Liver (tissue), 9 donors: ENCODE data around the gene PGAM1. TPM values are rescaled to one million over a fixed set of nuclear protein-coding genes. Genes with fewer than 3 reads are reported as not detected.
"Not testable (repeated sequence)": the region's sequence is repeated elsewhere in the genome, so short reads cannot be mapped to it uniquely, and the experiment has no call there.

Experiments used
- DNase-seq: peaks from one replicate; pipeline ENCODE4 v3.0.0-alpha.2; 2017; ENCODE audit warnings: low spot score
- H3K27ac ChIP-seq, 2 donors: one replicate each; pipeline ENCODE4 v1.7.0; 2013; ENCODE audit warnings: inconsistent platforms in 2 of 2, low read length in 2 of 2, control low read depth in 1 of 2, low read depth in 1 of 2, mild to moderate bottlenecking in 1 of 2
- H3K27me3 ChIP-seq, 4 donors: one replicate each; pipeline versions ENCODE4 v1.6.1 to v1.7.0; 2013; ENCODE audit warnings: low read length in 3 of 4, inconsistent platforms in 1 of 4, mild to moderate bottlenecking in 1 of 4, moderate library complexity in 1 of 4; ENCODE audit not compliant: control insufficient read depth in 4 of 4, insufficient read depth in 4 of 4
- H3K36me3 ChIP-seq, 4 donors: one replicate each; pipeline versions ENCODE4 v1.6.1 to v1.7.0; 2013; ENCODE audit warnings: low read length in 3 of 4, mild to moderate bottlenecking in 3 of 4, low read depth in 1 of 4, moderate library complexity in 1 of 4; ENCODE audit not compliant: control insufficient read depth in 4 of 4, insufficient read depth in 3 of 4
- H3K4me1 ChIP-seq, 4 donors: one replicate each; pipeline versions ENCODE4 v1.6.1 to v1.7.0; 2013; ENCODE audit warnings: low read length in 3 of 4, mild to moderate bottlenecking in 3 of 4, moderate library complexity in 1 of 4; ENCODE audit not compliant: control insufficient read depth in 4 of 4, insufficient read depth in 4 of 4
- H3K4me3 ChIP-seq, 3 donors: one replicate each; pipeline versions ENCODE4 v1.6.1 to v1.7.0; 2013; ENCODE audit warnings: low read length in 3 of 3, control low read depth in 1 of 3, low read depth in 1 of 3, mild to moderate bottlenecking in 1 of 3
- H3K9ac ChIP-seq, 2 donors: one replicate each; pipeline ENCODE4 v1.7.0; 2013; ENCODE audit warnings: low read length in 2 of 2, mild to moderate bottlenecking in 2 of 2, moderate library complexity in 2 of 2, control low read depth in 1 of 2, low read depth in 1 of 2
- H3K9me3 ChIP-seq, 4 donors: one replicate each; pipeline versions ENCODE4 v1.6.1 to v1.7.0; 2013; ENCODE audit warnings: low read length in 3 of 4; ENCODE audit not compliant: control insufficient read depth in 4 of 4
- EGR1 ChIP-seq, 2 donors: IDR thresholded peaks; 2 replicates each; pipeline ENCODE4 v1.6.1; 2016 to 2018; ENCODE audit warnings: antibody characterized with exemption in 2 of 2, low read depth in 2 of 2
- FOXA1 ChIP-seq: IDR thresholded peaks from 2 replicates; pipeline ENCODE4 v1.6.1; 2016; ENCODE audit warnings: antibody characterized with exemption
- FOXA2 ChIP-seq: IDR thresholded peaks from 2 replicates; pipeline ENCODE4 v1.6.1; 2016; ENCODE audit warnings: antibody characterized with exemption
- GABPA ChIP-seq, 2 donors: IDR thresholded peaks in 1 of 2; conservative IDR thresholded peaks in 1 of 2; 2 replicates each; pipeline ENCODE4 v1.6.1; 2016; ENCODE audit warnings: antibody characterized with exemption in 2 of 2, mild to moderate bottlenecking in 1 of 2, moderate library complexity in 1 of 2
- HNF4A ChIP-seq, 2 donors: conservative IDR thresholded peaks; 2 replicates each; pipeline ENCODE4 v1.6.1; 2016; ENCODE audit warnings: antibody characterized with exemption in 2 of 2, mild to moderate bottlenecking in 2 of 2
- HNF4G ChIP-seq: IDR thresholded peaks from 2 replicates; pipeline ENCODE4 v1.6.1; 2016; ENCODE audit warnings: antibody characterized with exemption
- JUND ChIP-seq, 2 donors: IDR thresholded peaks; 2 replicates each; pipeline ENCODE4 v1.6.1; 2016; ENCODE audit warnings: antibody characterized with exemption in 2 of 2
- NR2F2 ChIP-seq: IDR thresholded peaks from 2 replicates; pipeline ENCODE4 v1.6.1; 2016; ENCODE audit warnings: antibody characterized with exemption
- RAD21 ChIP-seq, 2 donors: IDR thresholded peaks; 2 replicates each; pipeline ENCODE4 v1.6.1; 2016; ENCODE audit warnings: antibody characterized with exemption in 2 of 2, mild to moderate bottlenecking in 2 of 2
- RXRA ChIP-seq, 2 donors: IDR thresholded peaks; 2 replicates each; pipeline ENCODE4 v1.6.1; 2017 to 2018; ENCODE audit warnings: antibody characterized with exemption in 2 of 2, mild to moderate bottlenecking in 1 of 2
- SP1 ChIP-seq: IDR thresholded peaks from 2 replicates; pipeline ENCODE4 v1.6.1; 2018; ENCODE audit warnings: antibody characterized with exemption, mild to moderate bottlenecking
- YY1 ChIP-seq: IDR thresholded peaks from 2 replicates; pipeline ENCODE4 v1.6.1; 2016; ENCODE audit warnings: antibody characterized with exemption, mild to moderate bottlenecking
- WGBS: extraction: QIAGEN DNeasy Blood & Tissue Kit; methylation state at CpG from one replicate; pipeline ENCODE4 v1.1.7; 2013; 5-methylcytosine and 5-hydroxymethylcytosine counted together
- polyA plus RNA-seq, 2 donors: library from polyadenylated mRNA; stranded (reverse) in 1 of 2; unstranded in 1 of 2; fragments of 200-250 nt in 1 of 2; fragments of >200 nt in 1 of 2; fragmentation: Nextera tagmentation in 1 of 2; extraction: Ambion mirVana in 1 of 2; gene quantifications; one replicate each; pipeline versions ENCODE4 v1.2.1 to v1.2.3, GENCODE V29; 2013 to 2015
- total RNA-seq, 2 donors: library from RNA; depleted of rRNA; stranded (reverse); fragments of >200 nt; gene quantifications; one replicate each; pipeline ENCODE4 v1.2.3, GENCODE V29; 2014
- TF ChIP-seq, protein P1 (sequence below): IDR thresholded peaks from 2 replicates; pipeline ENCODE4 v1.6.1; 2016; ENCODE audit warnings: antibody characterized with exemption
- TF ChIP-seq, protein P2 (sequence below): fragments of 150-350 bp; IDR thresholded peaks from 2 replicates; pipeline ENCODE4 v1.5.1; 2017; ENCODE audit warnings: improper control_type of control experiment, low read depth, low read length; ENCODE audit not compliant: missing input control
- TF ChIP-seq, protein P3 (sequence below): IDR thresholded peaks from 2 replicates; pipeline ENCODE4 v1.6.1; 2016; ENCODE audit warnings: antibody characterized with exemption, mild to moderate bottlenecking
- TF ChIP-seq, protein P4 (sequence below): IDR thresholded peaks from 2 replicates; pipeline ENCODE4 v1.6.1; 2016; ENCODE audit warnings: antibody characterized with exemption
- TF ChIP-seq, protein P5 (sequence below): IDR thresholded peaks from 2 replicates; pipeline ENCODE4 v1.6.1; 2016; ENCODE audit warnings: antibody characterized with exemption
- donor health status: healthy.
- donor health status: healthy.
- donor health status: healthy.
- donor health status: healthy.
- donor health status: healthy.

Gene PGAM1
- total and polyA plus RNA-seq, 4 donors, result 52.0 to 178 (median 106) TPM

DNA sequence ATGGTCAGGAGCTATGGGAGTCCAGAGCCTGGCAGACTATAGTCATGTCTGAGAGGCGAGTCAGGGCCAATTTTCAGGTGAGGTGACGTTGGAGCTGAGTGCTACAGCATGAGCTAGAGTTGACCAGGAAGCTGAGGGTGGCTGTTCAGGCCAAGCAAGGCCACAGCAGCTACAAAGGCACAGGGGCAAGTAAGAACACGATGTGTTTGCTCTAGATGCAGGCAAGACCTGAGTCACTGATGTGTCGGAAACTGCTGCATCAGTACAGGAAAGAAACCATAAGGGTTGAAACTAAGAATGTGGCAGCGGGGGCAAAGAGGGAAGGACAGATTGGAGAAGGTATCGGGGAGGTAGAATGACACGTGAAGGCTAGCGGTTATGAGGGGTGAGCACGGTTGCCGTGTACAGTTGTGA lies 13.1 kb upstream of the PGAM1 start:
- Histone ChIP-seq H3K36me3 (no peaks in the 10 kb centered on the region), H3K4me3 (no peak overlapping the region), H3K4me1 (no peaks in the 10 kb centered on the region), H3K9ac (no peak overlapping the region), H3K27ac (no peak overlapping the region), H3K9me3 (no peaks in the 10 kb centered on the region), H3K27me3 (no peaks in the 10 kb centered on the region)
- DNase-seq, result no peak
- no peak for TF ChIP-seq YY1
- TF ChIP-seq HNF4G, result no peak
- TF ChIP-seq GABPA (IDR thresholded peaks at IDR 0.05 in 1 of 2, conservative IDR thresholded peaks at IDR 0.05 in 1 of 2), result no peak
- TF ChIP-seq FOXA1, result no peak
- TF ChIP-seq NR2F2, result no peak
- TF ChIP-seq, protein P1, sequence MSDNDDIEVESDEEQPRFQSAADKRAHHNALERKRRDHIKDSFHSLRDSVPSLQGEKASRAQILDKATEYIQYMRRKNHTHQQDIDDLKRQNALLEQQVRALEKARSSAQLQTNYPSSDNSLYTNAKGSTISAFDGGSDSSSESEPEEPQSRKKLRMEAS, result no peak
- TF ChIP-seq, protein P2, sequence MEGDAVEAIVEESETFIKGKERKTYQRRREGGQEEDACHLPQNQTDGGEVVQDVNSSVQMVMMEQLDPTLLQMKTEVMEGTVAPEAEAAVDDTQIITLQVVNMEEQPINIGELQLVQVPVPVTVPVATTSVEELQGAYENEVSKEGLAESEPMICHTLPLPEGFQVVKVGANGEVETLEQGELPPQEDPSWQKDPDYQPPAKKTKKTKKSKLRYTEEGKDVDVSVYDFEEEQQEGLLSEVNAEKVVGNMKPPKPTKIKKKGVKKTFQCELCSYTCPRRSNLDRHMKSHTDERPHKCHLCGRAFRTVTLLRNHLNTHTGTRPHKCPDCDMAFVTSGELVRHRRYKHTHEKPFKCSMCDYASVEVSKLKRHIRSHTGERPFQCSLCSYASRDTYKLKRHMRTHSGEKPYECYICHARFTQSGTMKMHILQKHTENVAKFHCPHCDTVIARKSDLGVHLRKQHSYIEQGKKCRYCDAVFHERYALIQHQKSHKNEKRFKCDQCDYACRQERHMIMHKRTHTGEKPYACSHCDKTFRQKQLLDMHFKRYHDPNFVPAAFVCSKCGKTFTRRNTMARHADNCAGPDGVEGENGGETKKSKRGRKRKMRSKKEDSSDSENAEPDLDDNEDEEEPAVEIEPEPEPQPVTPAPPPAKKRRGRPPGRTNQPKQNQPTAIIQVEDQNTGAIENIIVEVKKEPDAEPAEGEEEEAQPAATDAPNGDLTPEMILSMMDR, result no peak
- WGBS, result 87% methylated on average over 10 of the region's 10 CpGs

DNA sequence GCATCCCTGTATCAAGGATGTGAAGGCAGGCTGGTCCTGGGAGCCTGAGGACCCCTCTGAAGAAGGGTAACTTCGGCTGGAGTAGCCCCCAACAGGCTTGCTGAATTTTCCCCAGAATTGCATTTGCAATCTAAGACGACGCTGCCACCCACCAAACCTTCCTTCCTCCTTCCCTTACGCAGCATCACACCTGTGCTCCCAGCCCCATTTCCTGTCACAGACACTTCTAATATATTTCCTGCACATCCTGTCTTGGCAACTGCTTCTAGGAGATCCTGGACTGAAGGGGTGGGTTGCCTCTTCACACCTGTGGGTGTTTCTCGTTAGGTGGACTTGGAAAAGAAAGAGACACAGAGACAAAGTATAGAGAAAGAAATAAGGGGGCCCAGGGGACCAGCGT lies 9.4 kb upstream of the PGAM1 start:
- H3K9me3 ChIP-seq, result no peaks in the 10 kb centered on the region
- H3K4me3 ChIP-seq, result no peak overlapping the region
- no peaks in the 10 kb centered on the region for H3K27me3 ChIP-seq
- WGBS, result 79% methylated on average over 6 of the region's 6 CpGs
- TF ChIP-seq, protein P3, sequence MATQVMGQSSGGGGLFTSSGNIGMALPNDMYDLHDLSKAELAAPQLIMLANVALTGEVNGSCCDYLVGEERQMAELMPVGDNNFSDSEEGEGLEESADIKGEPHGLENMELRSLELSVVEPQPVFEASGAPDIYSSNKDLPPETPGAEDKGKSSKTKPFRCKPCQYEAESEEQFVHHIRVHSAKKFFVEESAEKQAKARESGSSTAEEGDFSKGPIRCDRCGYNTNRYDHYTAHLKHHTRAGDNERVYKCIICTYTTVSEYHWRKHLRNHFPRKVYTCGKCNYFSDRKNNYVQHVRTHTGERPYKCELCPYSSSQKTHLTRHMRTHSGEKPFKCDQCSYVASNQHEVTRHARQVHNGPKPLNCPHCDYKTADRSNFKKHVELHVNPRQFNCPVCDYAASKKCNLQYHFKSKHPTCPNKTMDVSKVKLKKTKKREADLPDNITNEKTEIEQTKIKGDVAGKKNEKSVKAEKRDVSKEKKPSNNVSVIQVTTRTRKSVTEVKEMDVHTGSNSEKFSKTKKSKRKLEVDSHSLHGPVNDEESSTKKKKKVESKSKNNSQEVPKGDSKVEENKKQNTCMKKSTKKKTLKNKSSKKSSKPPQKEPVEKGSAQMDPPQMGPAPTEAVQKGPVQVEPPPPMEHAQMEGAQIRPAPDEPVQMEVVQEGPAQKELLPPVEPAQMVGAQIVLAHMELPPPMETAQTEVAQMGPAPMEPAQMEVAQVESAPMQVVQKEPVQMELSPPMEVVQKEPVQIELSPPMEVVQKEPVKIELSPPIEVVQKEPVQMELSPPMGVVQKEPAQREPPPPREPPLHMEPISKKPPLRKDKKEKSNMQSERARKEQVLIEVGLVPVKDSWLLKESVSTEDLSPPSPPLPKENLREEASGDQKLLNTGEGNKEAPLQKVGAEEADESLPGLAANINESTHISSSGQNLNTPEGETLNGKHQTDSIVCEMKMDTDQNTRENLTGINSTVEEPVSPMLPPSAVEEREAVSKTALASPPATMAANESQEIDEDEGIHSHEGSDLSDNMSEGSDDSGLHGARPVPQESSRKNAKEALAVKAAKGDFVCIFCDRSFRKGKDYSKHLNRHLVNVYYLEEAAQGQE, result no peak
- TF ChIP-seq HNF4A (conservative IDR thresholded peaks at IDR 0.05) (no peak), JUND (IDR thresholded peaks at IDR 0.05) (no peak), NR2F2 (no peak), YY1 (no peak), GABPA (IDR thresholded peaks at IDR 0.05 in 1 of 2, conservative IDR thresholded peaks at IDR 0.05 in 1 of 2) (no peak), RAD21 (IDR thresholded peaks at IDR 0.05) (no peak), HNF4G (no peak), SP1 (no peak), RXRA (IDR thresholded peaks at IDR 0.05) (no peak), EGR1 (IDR thresholded peaks at IDR 0.05; ENCODE audit: low read depth in 2 of 2) (no peak), FOXA2 (no peak)
- TF ChIP-seq, protein P4, sequence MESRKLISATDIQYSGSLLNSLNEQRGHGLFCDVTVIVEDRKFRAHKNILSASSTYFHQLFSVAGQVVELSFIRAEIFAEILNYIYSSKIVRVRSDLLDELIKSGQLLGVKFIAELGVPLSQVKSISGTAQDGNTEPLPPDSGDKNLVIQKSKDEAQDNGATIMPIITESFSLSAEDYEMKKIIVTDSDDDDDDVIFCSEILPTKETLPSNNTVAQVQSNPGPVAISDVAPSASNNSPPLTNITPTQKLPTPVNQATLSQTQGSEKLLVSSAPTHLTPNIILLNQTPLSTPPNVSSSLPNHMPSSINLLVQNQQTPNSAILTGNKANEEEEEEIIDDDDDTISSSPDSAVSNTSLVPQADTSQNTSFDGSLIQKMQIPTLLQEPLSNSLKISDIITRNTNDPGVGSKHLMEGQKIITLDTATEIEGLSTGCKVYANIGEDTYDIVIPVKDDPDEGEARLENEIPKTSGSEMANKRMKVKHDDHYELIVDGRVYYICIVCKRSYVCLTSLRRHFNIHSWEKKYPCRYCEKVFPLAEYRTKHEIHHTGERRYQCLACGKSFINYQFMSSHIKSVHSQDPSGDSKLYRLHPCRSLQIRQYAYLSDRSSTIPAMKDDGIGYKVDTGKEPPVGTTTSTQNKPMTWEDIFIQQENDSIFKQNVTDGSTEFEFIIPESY, result no peak
- TF ChIP-seq, protein P5, sequence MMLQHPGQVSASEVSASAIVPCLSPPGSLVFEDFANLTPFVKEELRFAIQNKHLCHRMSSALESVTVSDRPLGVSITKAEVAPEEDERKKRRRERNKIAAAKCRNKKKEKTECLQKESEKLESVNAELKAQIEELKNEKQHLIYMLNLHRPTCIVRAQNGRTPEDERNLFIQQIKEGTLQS, result no peak
- TF ChIP-seq, protein P2, result no peak
- peaks cover 0 to 3% (median 0%) of the 10 kb centered on the region in 4 donors for H3K4me1 ChIP-seq
- no peak overlapping the region for H3K27ac ChIP-seq
- DNase-seq, result no peak
- H3K9ac ChIP-seq, result no peak overlapping the region
- H3K36me3 ChIP-seq, result no peaks in the 10 kb centered on the region

DNA sequence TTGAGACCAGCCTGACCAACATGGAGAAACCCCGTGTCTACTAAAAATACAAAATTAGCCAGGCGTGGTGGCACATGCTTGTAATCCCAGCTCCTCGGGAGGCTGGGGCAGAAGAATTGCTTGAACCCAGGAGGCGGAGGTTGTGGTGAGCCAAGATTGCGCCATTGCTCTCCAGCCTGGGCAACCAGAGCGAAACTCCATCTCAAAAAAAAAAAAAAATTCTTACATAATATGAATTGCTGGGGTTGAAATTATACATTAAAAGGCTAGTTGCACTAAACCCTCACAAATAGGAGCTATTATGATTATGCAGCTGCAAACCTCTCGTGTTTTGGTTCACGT lies 2.3 kb upstream of the PGAM1 start:
- H3K9ac ChIP-seq, H3K27me3 ChIP-seq, H3K9me3 ChIP-seq, H3K4me3 ChIP-seq, DNase-seq, H3K27ac ChIP-seq, H3K36me3 ChIP-seq: not testable (repeated sequence)
- WGBS, result 85% methylated on average over 8 of the region's 8 CpGs
- peaks cover 2 to 18% (median 12%) of the 10 kb centered on the region in 4 donors for H3K4me1 ChIP-seq
